HL-60/S4 treated with phorbol 12-myristate 13-acetate at 8.2 ng/mL for 4 days and 3 days (cell line): Measurements from ENCODE around the gene DDI1.
"Not testable (repeated sequence)": the region's sequence is repeated elsewhere in the genome, so short reads cannot be mapped to it uniquely, and the experiment has no call there.

Source experiments
- in situ Hi-C: fragments of 300-500 bp; cut with MboI; formaldehyde crosslinking; loops from 2 replicates; pipeline ENCODE4 v1.15.0; 2022; ENCODE audit warnings: low sequenced_read_pairs

DDI1 gene

GRCh38 chr11:104036995-104037394 is 555 bp downstream of the DDI1 start:
- in situ Hi-C loops = no loop called here

GRCh38 chr11:104041792-104042191 is 5.4 kb downstream of the DDI1 start:
- in situ Hi-C loops = no loop called here

GRCh38 chr11:104043142-104043541 is 6.7 kb downstream of the DDI1 start:
- in situ Hi-C loops = no loop called here

GRCh38 chr11:104043678-104044239 is 7.3 kb downstream of the DDI1 start:
- in situ Hi-C loops = no loop called here

- in situ Hi-C loops = no loop called here
These were observed 9.9 kb downstream of the DDI1 start for GRCh38 chr11:104046331-104046730.

- in situ Hi-C loops = not testable (repeated sequence)
These were observed 10.4 kb downstream of the DDI1 start for GRCh38 chr11:104046858-104047257.

- in situ Hi-C loops = no loop called here
These were observed 12.7 kb downstream of the DDI1 start for GRCh38 chr11:104049116-104049515.

GRCh38 chr11:104051778-104052177 is 15.3 kb downstream of the DDI1 start:
- in situ Hi-C loops = no loop called here

- in situ Hi-C loops = no loop called here
These were observed 17.5 kb downstream of the DDI1 start for GRCh38 chr11:104053743-104054478.

- in situ Hi-C loops = no loop called here
These were observed 18.6 kb downstream of the DDI1 start for GRCh38 chr11:104054911-104055529.

- in situ Hi-C loops = no loop called here
These were observed 19.2 kb downstream of the DDI1 start for GRCh38 chr11:104055596-104055995.

GRCh38 chr11:104057908-104058307 is 21.5 kb downstream of the DDI1 start:
- in situ Hi-C loops = no loop called here

- in situ Hi-C loops = no loop called here
These were observed 22.2 kb downstream of the DDI1 start for GRCh38 chr11:104058680-104059079.

- in situ Hi-C loops = no loop called here
These were observed 23.8 kb downstream of the DDI1 start for GRCh38 chr11:104060004-104060794.

- in situ Hi-C loops = no loop called here
These were observed 24.4 kb downstream of the DDI1 start for GRCh38 chr11:104060820-104061219.

- in situ Hi-C loops = no loop called here
These were observed 25.5 kb downstream of the DDI1 start for GRCh38 chr11:104061853-104062521.

- in situ Hi-C loops = no loop called here
These were observed 27.7 kb downstream of the DDI1 start for GRCh38 chr11:104064034-104064630.

GRCh38 chr11:104067534-104067933 is 31.1 kb downstream of the DDI1 start:
- in situ Hi-C loops = no loop called here

- in situ Hi-C loops = no loop called here
These were observed 37.7 kb downstream of the DDI1 start for GRCh38 chr11:104073950-104074705.

- in situ Hi-C loops = no loop called here
These were observed 38.7 kb downstream of the DDI1 start for GRCh38 chr11:104075091-104075490.
